22Rv1 (cell line): ENCODE results near the gene CDH24.

Experiments
- CTCF ChIP-seq: fragments of 450-650 bp; IDR thresholded peaks from 2 replicates; pipeline ENCODE4 v1.5.1; 2017; ENCODE audit warnings: mild to moderate bottlenecking
- ZFX ChIP-seq: fragments of 450-650 bp; IDR thresholded peaks from 2 replicates; pipeline ENCODE4 v1.6.1; 2017; ENCODE audit warnings: antibody characterized with exemption, borderline replicate concordance

DNA sequence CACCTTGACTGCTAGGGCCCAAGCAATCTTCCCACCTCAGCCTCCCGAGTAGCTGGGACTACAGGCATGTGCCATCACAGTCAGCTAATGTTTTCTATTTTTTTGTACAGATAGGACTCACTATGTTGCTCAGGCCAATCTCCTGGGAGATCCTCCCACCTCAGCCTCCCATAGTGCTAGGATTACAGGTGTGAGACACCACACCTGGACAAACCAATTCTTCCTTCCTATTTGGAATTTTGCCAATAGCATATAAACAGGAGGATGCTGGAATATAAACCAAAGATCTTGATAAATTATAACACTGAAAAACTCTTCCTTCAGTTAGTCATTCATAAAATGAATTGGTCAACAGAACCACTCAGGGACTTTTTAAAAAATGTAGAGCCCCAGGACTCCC, 29.2 kb upstream of the CDH24 start:
- TF ChIP-seq CTCF (no peak), ZFX (no peak)
